GM18867 (cell line): ENCODE data around the gene SLC10A3.
A peak's percentile ranks its signal among the peaks of the same experiment; 100 is the strongest.
"Not testable (repeated sequence)": the region's sequence is repeated elsewhere in the genome, so short reads cannot be mapped to it uniquely, and the experiment has no call there.

Experiments used
- ATAC-seq: cut with Tn5 transposase; IDR thresholded peaks from one replicate; pipeline ENCODE4 v1.9.1; 2021; ENCODE audit warnings: mild to moderate bottlenecking, moderate library complexity; ENCODE audit not compliant: unreplicated experiment

SLC10A3 gene

GRCh38 chrX:154511761-154512160 is 21.3 kb upstream of the SLC10A3 start:
- no peak for ATAC-seq

- ATAC-seq = no peak
Measured at GRCh38 chrX:154509455-154509854, 19.0 kb upstream of the SLC10A3 start.

- no peak for ATAC-seq
Measured at GRCh38 chrX:154508384-154508745, 17.9 kb upstream of the SLC10A3 start.

- ATAC-seq = no peak
Measured at GRCh38 chrX:154507673-154508383, 17.4 kb upstream of the SLC10A3 start.

- no peak for ATAC-seq
Measured at GRCh38 chrX:154506483-154507332, 16.3 kb upstream of the SLC10A3 start.

- no peak for ATAC-seq
Measured at GRCh38 chrX:154505734-154506133, 15.3 kb upstream of the SLC10A3 start.

- ATAC-seq = no peak
Measured at GRCh38 chrX:154502989-154503388, 12.6 kb upstream of the SLC10A3 start.

- ATAC-seq = no peak
Measured at GRCh38 chrX:154502098-154502497, 11.7 kb upstream of the SLC10A3 start.

GRCh38 chrX:154501423-154501822 is 11.0 kb upstream of the SLC10A3 start:
- not testable (repeated sequence) for ATAC-seq

GRCh38 chrX:154496591-154497137 is 6.2 kb upstream of the SLC10A3 start:
- ATAC-seq = not testable (repeated sequence)

- no peak for ATAC-seq
Measured at GRCh38 chrX:154495472-154495922, 5.1 kb upstream of the SLC10A3 start.

GRCh38 chrX:154494715-154495114 is 4.3 kb upstream of the SLC10A3 start:
- no peak for ATAC-seq

GRCh38 chrX:154490021-154490413 is 412 bp downstream of the SLC10A3 start:
- peak; percentile 26 for ATAC-seq

GRCh38 chrX:154489182-154489581 is 1.2 kb downstream of the SLC10A3 start:
- no peak for ATAC-seq

GRCh38 chrX:154488336-154489075 is 1.9 kb downstream of the SLC10A3 start:
- no peak for ATAC-seq

GRCh38 chrX:154487518-154488290 is 2.7 kb downstream of the SLC10A3 start:
- no peak for ATAC-seq

- peak; percentile 21 for ATAC-seq
Measured at GRCh38 chrX:154486396-154487207, 3.8 kb downstream of the SLC10A3 start, which contains the start of gene UBL4A. Gene UBL4A (minus strand): TSS chrX:154486615. CDS start chrX:154486584, 31 bp downstream.

- ATAC-seq = peak; percentile 2
Measured at GRCh38 chrX:154486052-154486395, 4.4 kb downstream of the SLC10A3 start.
